Stimulated activated CD4-positive, alpha-beta T cell treated with anti-CD3 and anti-CD28 coated beads, Interleukin-15, amount 100 ng/mL, for 48 hours (primary cell): ENCODE measurements around the gene NTRK3.
"Not testable (repeated sequence)": the region's sequence is repeated elsewhere in the genome, so short reads cannot be mapped to it uniquely, and the experiment has no call there.

Experiments
- DNase-seq, 2 donors: peaks; one replicate each; pipeline ENCODE4 v3.0.0-alpha.2; 2020; ENCODE audit warnings: low read depth in 2 of 2

NTRK3 gene

DNA sequence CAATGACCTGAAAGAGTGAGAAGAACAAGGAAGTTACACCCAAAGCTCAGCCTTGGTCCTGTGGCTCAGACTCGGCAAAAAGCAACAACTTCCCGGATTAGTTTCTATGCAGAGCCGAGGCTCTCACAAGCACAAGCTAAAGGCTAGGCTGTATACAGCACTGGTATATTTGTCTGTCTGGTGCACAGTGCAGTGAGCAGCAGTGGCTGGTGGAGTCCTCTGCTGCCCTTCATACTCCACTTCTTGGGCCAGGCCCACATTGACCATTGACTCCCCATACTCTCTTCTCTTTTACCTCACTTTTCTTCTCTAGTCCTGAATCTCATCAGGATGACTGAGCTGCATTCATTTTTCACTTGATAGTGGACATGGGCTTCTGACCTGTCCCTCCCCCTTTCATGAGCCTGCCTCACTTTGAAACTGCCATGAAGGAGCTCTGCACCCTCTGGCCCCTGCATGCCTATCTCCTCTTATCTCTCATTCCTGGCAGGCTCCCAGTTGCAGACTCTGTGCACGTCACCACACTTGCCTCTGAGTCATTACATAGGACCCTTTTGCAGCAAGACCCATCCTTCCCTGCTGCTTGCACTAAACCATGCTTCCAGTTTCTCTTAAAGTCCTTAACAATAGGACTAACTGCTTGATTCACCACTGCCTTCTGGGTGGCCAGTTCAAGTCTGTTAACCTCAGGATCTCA is 379.3 kb downstream of the NTRK3 start:
- no peak for DNase-seq

DNA sequence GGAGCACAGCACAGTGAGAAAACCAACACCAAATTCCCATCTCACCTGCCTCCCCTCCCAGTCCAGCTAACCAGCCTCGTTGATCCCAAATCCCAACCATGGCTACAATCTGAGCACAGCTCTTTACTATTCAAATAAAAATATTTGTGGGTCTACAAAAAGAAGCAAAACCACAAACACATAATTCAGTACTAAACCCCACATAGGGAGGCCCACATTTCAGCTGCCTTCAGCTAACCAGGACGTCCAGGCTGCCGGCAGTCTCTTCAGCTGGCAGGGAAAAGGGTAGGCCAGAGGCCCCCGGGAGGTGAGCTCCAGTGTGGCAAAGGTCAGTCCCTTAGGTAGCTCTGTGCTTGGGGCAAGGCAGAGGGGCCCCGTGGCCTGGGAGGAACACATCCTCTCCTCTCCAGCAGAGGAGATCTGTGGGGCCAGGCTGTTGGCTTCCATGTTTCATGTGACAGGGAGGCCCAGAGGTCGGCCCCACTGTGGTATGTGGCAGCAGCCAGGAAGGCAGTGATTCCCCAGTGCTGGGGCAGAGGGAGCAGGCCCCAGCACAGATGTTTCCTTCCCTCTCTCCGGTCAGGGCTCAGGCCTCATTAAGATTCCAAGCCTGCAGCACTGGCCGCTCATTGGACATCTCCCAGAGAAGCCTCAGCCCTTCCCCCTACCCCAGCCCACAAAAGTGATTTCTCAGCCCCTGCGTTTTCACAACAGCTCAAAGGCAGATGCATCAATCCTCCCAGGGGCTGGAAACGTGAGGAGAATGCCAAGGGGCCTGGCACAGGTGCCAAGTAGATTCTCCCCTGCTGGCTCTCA is 381.4 kb downstream of the NTRK3 start:
- no peak for DNase-seq

DNA sequence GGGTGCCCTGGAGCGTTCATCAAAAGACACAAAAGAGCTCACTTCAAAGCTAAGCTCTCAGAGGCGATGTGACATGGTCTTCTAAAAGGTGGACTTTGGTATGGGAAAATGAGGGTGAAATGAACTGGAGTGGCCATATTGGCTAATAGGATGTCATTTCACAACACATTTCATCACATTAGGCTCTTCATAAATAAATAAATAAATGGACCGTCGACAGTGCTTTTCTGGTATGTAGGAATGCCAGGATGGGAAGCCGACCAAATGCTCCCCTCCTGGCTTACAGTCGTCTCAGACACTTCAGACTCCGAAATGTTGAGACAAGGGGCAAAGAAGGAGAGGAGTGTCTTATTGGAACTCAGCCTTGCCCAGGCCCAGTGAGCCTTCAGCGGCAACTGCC is 383.0 kb downstream of the NTRK3 start:
- DNase-seq = no peak

DNA sequence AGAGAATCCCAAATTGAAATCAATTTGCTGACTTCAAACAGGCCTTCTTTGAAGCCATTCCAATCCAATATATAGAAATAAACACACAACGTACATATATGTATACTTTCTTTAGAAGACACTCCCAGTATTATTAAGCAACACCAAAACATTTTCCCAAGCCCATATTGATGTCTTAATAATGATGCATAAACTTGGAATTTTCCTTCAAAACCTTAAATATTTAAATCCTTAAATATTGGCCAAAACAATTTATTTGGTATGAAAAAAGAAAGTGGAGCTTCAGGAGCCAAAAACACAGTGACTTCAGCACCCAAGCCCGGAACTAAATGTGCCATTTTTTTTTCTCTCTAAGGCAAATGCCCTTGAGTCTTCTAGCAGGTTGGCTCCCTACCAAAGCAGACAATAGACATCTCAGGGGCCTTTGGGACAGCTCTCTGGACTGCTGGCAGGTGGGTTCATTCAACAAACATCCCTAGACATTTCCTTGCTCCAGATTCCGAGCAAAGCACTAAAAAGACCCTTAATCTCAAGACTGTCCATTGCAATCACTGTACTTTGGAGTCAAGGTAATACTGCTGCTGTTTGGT is 384.7 kb downstream of the NTRK3 start:
- DNase-seq = no peak

DNA sequence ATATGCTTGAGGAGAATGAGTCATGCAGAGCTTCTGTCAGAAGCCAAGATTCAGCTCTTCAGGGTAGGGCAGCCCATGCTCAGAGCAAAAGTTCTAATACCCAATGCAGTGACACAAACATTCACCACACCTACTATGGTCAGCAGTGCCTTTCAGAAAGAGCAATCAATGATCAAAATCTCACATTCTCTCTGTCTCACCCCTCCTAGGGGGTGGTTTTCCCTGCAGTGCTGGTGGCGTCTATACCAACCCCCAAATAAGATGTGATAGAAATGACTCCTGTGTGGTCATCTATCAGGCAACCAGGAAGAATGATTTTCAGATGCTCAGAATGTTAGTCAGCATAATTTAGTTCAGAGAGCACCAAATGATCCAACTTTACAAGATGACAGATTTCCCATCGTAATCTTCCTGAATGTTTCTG is 385.3 kb downstream of the NTRK3 start:
- DNase-seq = no peak

DNA sequence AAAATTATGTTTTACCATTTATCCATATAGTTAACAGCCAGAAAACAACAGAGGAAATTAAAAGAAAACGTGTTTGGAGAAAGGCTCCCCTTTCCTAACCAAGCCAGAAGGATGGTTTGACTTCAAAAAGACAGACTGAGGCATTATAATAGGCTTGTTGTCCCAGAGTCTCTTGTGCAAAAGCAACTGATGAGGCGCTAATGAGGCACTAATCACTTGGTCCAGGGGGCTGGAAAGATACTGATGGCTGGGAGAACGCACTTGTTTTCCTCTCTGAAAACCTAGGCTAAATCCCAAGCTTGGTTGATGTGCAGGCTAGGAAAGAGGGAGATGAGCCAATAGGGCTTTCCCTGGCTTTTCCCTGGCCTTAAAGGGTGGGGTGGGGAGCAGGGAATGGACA is 389.6 kb downstream of the NTRK3 start:
- no peak for DNase-seq

DNA sequence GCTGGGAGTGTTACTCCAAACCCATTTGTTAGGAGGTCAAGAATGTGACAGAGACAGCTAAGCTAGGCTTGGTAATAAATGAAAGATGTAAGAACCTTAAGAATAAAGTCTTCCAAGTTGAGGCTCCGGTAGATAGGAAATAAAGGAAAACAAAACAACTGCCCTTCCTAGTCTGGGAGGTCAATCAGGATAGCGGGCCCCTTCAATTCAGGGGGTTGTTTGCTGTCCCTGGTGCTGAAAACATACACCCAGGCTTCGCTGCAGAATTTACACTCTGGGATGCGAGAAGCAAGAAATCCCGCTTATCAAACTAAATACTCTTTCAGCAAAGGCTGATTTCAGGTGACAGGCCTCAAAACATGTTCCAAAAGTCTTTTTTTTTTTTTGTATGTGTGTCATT is 393.4 kb downstream of the NTRK3 start:
- no peak for DNase-seq

DNA sequence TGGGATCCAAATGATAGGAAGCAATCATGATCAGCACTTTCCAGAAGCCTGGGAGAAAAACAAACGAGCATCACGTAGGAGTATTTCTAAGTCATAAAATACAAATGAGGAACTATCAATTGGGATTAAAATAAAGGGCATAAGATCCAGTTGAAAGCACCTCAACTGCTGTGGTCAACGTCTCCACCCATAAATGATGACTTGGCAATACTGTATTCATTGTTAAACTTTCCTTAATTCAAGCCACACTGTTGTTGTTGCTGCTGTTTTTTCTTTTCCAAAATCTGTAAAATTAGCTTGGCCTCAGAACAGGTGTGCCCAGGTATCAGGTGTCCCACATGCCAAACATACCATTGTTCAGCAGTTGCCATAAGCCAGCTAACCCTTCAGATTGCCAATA is 395.8 kb downstream of the NTRK3 start:
- no peak for DNase-seq

DNA sequence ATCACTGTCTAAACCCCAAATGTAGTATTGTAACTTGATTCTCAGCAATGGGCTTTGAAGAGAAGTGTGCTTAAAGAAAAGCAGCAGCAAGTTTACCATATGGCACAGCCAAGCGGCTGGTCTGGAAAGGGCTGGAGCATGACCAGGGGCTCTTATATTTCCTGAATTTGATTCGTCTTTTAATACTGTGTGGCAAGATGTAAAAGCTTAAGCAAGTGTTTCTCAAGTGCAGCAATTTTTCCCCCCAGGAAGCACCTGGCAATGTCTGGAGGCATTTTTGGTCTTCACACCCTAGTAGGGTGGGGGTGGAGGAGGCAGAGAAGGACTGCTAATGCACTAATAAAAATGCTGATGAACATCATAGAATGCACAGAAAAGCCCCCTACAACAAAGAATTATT is 397.9 kb downstream of the NTRK3 start:
- DNase-seq = no peak

DNA sequence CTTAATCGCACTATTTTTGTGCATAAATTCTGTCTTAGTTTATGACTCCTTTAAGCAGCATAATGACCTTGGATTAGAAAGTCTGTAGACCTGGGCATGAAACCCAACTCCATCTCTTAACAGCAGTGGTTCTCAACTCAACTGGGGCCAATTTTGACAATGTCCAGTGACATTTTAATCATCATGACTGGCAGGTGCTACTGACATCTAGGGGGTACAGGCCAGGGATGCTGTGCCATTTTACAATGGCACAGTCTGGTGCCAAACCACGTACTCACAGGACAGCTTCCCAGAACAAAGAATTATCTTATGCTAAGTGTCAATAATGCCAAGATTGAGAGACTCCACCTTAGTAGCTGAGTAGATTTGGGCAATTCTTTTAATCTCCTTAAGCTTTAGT is 405.0 kb downstream of the NTRK3 start:
- no peak for DNase-seq

DNA sequence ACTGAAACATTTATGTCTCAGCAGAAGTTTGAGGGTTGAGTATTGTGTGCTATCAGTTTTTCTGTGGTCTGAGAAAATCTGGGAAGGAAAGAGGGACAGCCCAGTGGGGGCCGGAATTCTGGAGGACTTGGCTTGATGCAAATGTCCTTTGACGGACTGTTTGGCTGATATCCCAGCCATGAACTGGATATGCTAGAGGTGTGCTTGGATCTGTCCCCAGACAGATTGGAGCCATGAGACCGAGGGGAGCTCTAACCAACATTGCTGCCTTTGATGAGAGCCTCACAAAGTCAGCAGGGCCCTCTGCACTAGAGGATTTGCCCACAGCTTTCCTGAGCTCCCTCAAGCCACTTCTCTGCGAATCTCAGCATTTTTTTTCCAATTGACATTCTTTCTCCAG is 405.6 kb downstream of the NTRK3 start:
- no peak for DNase-seq

DNA sequence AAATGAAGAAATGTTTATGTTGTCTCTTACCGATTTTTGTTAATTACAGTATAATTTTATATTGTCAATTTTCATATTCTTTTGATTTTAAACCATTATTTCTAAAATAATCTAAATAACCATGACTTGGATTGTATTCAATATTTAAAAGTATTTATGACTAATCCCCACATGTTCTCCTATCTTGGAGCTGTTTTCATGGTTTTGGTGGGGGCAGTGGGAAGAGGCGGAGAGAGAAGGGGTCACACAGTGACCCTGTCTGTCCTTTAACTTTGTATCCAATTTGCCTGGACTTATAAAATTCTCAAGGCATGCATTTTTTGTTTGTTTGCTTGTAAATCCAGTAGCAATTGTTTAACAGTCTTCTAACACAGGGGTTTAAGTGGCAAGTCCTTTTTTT is 407.4 kb downstream of the NTRK3 start:
- DNase-seq = no peak

DNA sequence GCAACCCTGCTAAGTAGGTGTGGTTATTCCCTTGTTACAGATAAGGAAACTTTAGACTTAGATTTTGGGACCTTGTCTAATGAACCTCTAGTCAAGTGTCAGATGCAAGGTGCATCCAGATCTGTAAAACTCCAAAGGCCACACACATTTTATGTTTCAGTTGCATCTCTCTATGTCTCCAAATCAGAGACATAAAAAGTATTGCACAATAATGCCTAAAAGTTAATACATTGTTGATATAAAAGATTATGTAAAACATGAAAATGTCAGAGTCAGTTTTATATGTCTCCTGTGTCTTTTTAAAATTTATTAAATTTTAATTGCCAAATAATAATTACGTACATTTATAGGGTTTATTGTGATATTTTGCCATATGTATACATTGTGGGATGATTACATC is 408.5 kb downstream of the NTRK3 start:
- DNase-seq = no peak

DNA sequence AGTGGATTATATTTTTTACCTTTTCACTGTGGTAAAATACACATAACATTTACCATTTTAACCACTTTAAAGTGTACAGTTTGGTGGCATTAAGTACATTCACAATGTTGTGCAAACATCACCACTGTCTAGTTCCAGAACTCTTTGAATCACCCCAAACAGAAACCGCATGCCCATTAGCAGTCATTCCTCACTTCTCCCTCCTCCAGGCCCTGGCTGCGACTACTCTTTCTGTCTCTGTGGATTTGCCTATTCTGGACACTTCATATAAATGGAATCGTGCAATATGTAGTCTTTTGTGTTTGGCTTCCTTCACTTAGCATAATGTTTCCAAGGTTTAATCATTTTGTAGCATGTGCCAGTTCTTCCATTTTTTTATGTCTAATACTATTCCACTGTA is 409.8 kb downstream of the NTRK3 start:
- no peak for DNase-seq

DNA sequence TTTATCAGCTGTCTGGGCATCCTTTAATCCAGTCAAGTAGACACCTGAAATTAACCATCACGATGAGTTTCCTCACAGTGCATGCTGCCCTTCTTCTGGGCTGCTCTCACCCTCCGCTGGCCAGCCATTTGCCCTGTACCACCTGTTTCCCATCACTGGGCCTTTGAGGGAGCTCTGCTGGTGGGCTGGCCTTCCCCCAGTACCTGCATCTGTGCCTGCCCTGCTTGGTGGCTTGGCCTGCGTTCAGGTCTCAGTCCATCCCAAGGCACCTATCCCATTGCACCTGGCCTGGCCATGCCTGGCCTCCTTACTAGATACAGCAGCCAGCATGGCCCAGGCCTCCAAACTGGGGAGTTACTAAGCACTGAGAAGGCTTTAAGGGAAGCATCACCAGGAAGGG is 413.2 kb downstream of the NTRK3 start:
- no peak for DNase-seq

DNA sequence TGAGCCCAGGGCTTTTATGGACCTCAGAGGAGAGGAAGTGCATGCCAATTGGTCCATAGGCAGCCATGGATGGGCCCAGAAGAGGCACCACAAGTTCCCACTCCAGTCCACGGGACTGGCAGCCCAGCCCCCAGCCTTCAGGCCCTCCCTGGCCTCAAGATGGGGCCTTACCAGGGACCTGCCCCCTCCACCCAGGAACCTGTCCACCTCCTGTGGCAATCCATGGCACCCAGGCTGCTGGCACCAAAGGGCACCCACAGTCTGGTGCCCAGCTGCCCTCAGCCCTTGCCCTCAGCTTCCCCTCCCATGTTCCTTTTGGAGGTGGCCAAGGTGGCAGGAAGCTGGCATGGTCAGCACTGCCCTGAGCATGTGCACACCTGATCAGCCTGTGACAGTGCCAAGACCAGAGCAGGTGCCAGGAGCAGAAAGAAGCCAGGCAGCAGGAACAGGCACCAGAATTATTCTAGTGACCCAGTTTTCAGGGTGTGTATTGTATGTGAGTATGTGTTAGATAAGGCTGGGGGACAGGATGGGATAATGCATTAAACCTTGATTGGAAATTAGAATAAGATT is 415.0 kb downstream of the NTRK3 start:
- no peak for DNase-seq

DNA sequence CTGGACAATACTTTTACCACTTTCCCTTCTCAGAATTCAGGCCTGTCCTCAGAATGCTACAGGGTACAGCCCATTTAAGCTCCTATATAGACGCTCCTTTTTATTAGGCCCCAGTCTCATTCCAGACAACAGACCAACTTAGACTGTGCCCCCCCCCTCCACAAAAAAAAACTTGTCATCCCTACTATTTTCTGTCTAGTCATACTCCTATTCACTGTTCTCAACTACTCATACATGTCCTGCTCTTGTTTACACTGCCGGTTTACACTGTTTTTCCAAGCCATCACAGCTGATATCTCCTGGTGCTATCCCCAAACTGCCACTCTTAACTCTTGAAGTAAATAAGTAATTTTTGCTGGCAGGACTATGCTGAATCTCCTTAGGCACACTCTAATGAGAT is 420.7 kb downstream of the NTRK3 start:
- DNase-seq = not testable (repeated sequence)

DNA sequence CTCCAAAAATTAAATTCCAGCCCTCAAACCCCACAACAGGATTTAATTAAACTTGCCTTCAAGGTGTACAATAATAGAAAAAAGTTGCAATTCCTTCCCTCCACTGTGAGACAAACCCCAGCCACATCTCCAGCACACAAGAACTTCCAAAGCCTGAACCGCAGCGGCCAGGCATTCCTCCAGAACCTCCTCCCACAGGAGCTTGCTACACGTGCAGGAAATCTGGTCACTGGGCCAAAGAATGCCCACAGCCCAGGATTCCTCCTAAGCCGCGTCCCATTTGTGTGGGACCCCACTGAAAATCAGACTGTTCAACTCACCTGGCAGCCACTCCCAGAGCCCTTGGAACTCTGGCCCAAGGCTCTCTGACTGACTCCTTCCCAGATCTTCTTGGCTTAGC is 423.2 kb downstream of the NTRK3 start:
- DNase-seq = not testable (repeated sequence)

DNA sequence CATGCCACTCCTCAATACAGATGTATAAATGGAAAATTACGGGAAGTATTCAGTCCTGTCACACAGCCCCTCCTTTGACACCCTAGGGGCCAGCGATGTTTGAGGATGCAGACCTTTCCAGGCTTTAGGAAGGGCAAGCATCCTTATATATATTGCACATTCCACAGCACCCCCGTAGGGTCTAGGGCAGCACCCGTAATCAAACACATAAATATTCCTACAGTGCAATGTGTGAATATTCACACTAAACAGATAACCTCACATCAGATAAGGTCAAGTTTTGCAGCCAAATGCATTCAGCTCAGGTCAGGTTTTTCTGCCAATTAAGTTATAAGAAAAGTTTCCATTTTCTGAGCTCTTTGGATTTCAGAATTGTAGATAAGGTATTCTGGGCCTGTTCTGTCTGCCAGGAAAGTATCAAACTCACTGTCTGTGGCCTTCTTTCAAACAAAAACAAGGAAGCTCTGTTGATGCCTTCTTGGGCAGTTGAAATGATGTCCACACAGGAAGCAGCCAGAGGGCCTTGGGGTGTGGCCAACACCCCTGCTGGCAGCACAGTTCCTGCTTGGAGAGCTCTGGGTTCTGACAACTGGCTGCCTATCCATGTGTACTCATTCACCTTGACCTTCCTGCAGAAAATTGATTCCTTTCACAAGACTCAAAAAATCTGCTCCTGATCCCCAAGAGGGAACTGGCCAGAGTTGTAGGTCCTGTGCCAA is 427.0 kb downstream of the NTRK3 start:
- DNase-seq = no peak

DNA sequence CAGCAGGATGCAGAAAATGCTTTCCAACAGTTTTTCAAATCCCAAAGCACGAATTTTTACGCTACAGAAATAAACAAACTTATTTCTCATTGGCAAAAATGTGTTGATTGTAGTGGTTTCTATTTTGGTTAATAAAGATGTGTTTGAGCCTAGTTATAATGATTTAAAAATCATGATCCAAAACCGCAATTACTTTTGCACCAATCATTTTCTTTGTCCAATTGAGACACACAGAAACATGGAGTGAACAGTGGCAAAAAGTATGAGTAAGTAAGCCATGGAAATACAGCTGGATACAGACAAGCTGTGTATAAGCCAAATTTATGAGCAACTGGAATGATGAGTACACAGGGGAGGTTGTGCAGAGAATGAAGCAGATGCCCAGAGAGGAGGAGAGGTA is 427.9 kb downstream of the NTRK3 start:
- no peak for DNase-seq

DNA sequence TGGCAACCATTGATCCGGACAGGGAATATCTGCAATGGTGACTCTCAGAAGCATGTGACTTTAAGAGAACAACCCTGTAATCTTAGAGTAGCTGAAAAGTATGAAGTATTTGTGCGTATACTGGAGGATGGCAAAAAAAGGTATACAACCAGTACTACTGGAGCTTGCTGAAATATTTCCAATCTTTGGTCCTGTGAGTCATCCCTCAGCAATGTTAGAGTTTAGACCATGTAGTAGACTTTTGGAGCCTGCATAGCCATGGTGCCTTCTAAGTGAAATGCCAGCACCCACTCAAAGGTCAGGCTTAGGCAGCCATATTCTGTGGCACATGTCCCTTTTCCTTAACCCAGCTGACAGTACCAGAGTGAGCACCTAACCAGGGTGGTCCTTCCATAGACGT is 429.4 kb downstream of the NTRK3 start:
- no peak for DNase-seq

DNA sequence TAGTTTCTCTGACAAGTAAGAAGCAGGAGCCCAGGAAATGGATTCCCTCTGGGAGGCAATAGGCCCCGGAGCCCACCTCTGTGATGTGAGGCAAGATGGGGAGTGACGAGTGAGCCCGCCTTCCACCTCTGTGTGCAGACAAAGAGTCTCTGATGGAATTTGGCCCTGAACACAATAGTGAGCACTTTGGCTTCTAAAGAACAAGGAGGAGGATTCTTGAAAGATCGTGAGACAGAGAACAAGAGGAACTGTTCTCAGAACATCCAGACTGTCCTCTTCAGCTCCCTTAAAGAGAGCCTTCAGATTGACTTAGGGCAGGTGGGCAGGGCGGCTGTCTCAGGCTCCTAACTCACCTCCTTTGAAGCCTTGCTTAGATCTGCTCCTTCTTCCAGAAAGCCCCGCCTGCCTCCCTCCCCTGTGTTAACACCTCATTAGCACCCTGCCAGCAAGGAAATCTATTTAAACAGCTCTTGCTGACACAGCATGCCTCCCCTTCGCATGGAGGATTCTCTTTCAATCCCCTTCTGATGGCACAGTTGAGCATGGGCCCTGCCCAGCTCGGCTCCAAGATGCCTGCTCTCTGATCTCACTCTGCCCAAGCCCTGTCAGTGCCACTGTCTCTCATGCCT is 430.3 kb downstream of the NTRK3 start:
- DNase-seq = no peak
